CD4-positive, alpha-beta T cell (primary cell): ENCODE data around the gene INTU. TPM values are rescaled to one million over a fixed set of nuclear protein-coding genes. Genes with fewer than 3 reads are reported as not detected.

Experiments used
- ATAC-seq: fragments of 200-7000 bp; cut with Tn5 transposase; one replicate; pipeline ENCODE4 v1.10.0; 2022; ENCODE audit warnings: mild to moderate bottlenecking; ENCODE audit not compliant: poor library complexity
- CTCF ChIA-PET: fragments of 350-600 bp; sonication (Branson Sonifier 250); formaldehyde crosslinking; loops from one replicate; lab custom pipeline; 2021; ENCODE audit warnings: antibody characterized with exemption, inconsistent platforms; lab: Charles Lee
- POLR2A ChIA-PET: fragments of 350-600 bp; sonication (Branson Sonifier 250); formaldehyde crosslinking; loops from one replicate; lab custom pipeline; 2021; ENCODE audit warnings: antibody characterized with exemption, inconsistent platforms; lab: Charles Lee
- DNase-seq, 14 experiments: peaks; one replicate each; pipeline ENCODE4 v3.0.0-alpha.2; 2013 to 2020; ENCODE audit warnings: mixed read lengths in 2 of 14
- H3K27ac ChIP-seq, 2 donors: one replicate each; pipeline versions ENCODE4 v1.5.1 to v1.7.0; 2013; ENCODE audit warnings: low read length in 2 of 2, low read depth in 1 of 2, mild to moderate bottlenecking in 1 of 2
- H3K27me3 ChIP-seq, 2 experiments: 1 replicate in 1 of 2; 2 replicates in 1 of 2; pipeline versions ENCODE4 v1.6.1 to v1.7.0; 2013; ENCODE audit warnings: low read length in 2 of 2, control low read depth in 1 of 2, mild to moderate bottlenecking in 1 of 2, moderate library complexity in 1 of 2; ENCODE audit not compliant: insufficient read depth in 2 of 2, control insufficient read depth in 1 of 2
- H3K36me3 ChIP-seq: one replicate; pipeline ENCODE4 v1.6.1; 2013; ENCODE audit warnings: low read length, control low read depth; ENCODE audit not compliant: insufficient read depth
- H3K4me1 ChIP-seq: one replicate; pipeline ENCODE4 v1.6.1; 2013; ENCODE audit warnings: low read length, control low read depth; ENCODE audit not compliant: insufficient read depth
- H3K4me3 ChIP-seq: one replicate; pipeline ENCODE4 v1.5.1; 2013; ENCODE audit warnings: mild to moderate bottlenecking, low read length, moderate library complexity
- H3K9me3 ChIP-seq, 2 experiments: 1 replicate in 1 of 2; 2 replicates in 1 of 2; pipeline versions ENCODE4 v1.6.1 to v1.7.0; 2013; ENCODE audit warnings: low read length in 2 of 2, mild to moderate bottlenecking in 2 of 2, control low read depth in 1 of 2, moderate library complexity in 1 of 2; ENCODE audit not compliant: control insufficient read depth in 1 of 2, insufficient read depth in 1 of 2
- H3K27ac Mint-ChIP-seq: one replicate; pipeline ENCODE4 v1.8.0; 2020; ENCODE audit warnings: mixed read lengths
- H3K27me3 Mint-ChIP-seq: one replicate; pipeline ENCODE4 v1.8.0; 2021; ENCODE audit warnings: mixed read lengths
- H3K36me3 Mint-ChIP-seq: one replicate; pipeline ENCODE4 v1.8.0; 2021; ENCODE audit warnings: low read depth, mixed read lengths
- H3K4me1 Mint-ChIP-seq: one replicate; pipeline ENCODE4 v1.8.0; 2021; ENCODE audit warnings: low read depth, mixed read lengths
- H3K4me3 Mint-ChIP-seq: one replicate; pipeline ENCODE4 v1.8.0; 2020; ENCODE audit warnings: mild to moderate bottlenecking, mixed read lengths
- H3K9me3 Mint-ChIP-seq: one replicate; pipeline ENCODE4 v1.8.0; 2020; ENCODE audit warnings: mixed read lengths
- intact Hi-C, 2 experiments: fragments of 100-400 bp; cut with DNase I in 1 of 2; cut with micrococcal nuclease in 1 of 2; formaldehyde crosslinking; loops; one replicate each; pipeline versions ENCODE4 v1.15.1 to v1.9.0; 2023 to 2025; cut with DNase I, micrococcal nuclease
- total RNA-seq, 174 experiments: library from RNA in 2 of 174; stranded (reverse) in 2 of 174; gene quantifications; one replicate each; pipeline ENCODE4 v1.2.3 and lab custom pipeline; 2021 to 2026
- TF ChIP-seq, protein P1 (sequence below): fragments of 200-600 bp; IDR thresholded peaks from one replicate; pipeline ENCODE4 v1.8.0; 2022; ENCODE audit warnings: antibody characterized with exemption, mild to moderate bottlenecking

INTU gene
- total RNA-seq, 2 experiments from 2014 or later: not detected

DNA sequence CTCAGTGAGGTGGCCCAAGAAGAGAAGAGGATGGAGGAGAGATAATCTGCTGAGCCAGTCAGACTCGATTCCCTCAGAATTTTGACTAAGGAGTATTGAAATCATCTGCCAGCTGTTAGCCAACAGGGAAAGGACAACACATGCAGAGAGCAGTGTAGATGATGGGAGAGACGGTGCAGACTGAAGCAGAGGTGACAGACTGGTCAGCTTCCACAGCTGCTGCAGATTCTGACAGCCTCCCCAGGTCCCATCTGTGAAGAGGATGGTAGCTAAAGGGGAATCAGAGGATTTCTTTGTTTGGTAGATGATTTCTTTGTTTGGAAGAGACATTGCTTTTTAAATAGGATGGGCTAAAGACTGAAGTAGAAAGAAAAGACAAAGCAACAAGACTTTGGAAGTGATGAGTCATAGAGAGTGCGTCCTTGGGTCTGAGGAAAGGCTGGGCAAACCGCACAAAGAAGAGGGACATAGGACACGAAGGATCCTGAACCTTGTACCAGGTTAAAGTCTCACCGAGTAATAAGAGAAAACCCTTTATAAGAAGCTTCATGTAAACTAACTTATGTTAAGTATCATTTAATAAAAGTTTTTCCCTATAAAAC, 27.6 kb downstream of the INTU start:
- TF ChIP-seq, protein P1, sequence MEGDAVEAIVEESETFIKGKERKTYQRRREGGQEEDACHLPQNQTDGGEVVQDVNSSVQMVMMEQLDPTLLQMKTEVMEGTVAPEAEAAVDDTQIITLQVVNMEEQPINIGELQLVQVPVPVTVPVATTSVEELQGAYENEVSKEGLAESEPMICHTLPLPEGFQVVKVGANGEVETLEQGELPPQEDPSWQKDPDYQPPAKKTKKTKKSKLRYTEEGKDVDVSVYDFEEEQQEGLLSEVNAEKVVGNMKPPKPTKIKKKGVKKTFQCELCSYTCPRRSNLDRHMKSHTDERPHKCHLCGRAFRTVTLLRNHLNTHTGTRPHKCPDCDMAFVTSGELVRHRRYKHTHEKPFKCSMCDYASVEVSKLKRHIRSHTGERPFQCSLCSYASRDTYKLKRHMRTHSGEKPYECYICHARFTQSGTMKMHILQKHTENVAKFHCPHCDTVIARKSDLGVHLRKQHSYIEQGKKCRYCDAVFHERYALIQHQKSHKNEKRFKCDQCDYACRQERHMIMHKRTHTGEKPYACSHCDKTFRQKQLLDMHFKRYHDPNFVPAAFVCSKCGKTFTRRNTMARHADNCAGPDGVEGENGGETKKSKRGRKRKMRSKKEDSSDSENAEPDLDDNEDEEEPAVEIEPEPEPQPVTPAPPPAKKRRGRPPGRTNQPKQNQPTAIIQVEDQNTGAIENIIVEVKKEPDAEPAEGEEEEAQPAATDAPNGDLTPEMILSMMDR: no peak
- no peak overlapping the region for H3K27ac ChIP-seq
- H3K4me1 Mint-ChIP-seq: no peaks in the 10 kb centered on the region
- H3K4me1 ChIP-seq: no peaks in the 10 kb centered on the region
- no peak overlapping the region for H3K27ac Mint-ChIP-seq
- H3K27me3 Mint-ChIP-seq: no peaks in the 10 kb centered on the region
- no peak overlapping the region for H3K4me3 ChIP-seq
- no peaks in the 10 kb centered on the region for H3K9me3 ChIP-seq
- H3K9me3 Mint-ChIP-seq: no peaks in the 10 kb centered on the region
- H3K4me3 Mint-ChIP-seq: no peak overlapping the region
- no peak for DNase-seq
- H3K36me3 ChIP-seq: no peaks in the 10 kb centered on the region
- ChIA-PET CTCF (no interaction called here), POLR2A (no interaction called here)
- ATAC-seq: no peak
- H3K36me3 Mint-ChIP-seq: no peaks in the 10 kb centered on the region
- peaks cover 0 to 4% of the 10 kb centered on the region in 2 experiments for H3K27me3 ChIP-seq
- intact Hi-C loops: no loop called here

- CTCF ChIA-PET: interaction anchor here (0.6 kb wide), 1 partner anchor 84 kb away, joined by 5 read pairs; no protein-coding TSS in a partner anchor
- no peaks in the 10 kb centered on the region for H3K27me3 ChIP-seq
- TF ChIP-seq, protein P1: no peak
- H3K4me1 Mint-ChIP-seq: no peaks in the 10 kb centered on the region
- intact Hi-C loops: no loop called here
- no peaks in the 10 kb centered on the region for H3K36me3 ChIP-seq
- H3K27me3 Mint-ChIP-seq: peaks cover 5% of the 10 kb centered on the region
- no peak overlapping the region for H3K4me3 ChIP-seq
- no peak overlapping the region for H3K4me3 Mint-ChIP-seq
- POLR2A ChIA-PET: no interaction called here
- DNase-seq: no peak
- H3K9me3 Mint-ChIP-seq: no peaks in the 10 kb centered on the region
- no peak for ATAC-seq
- no peak overlapping the region for H3K27ac Mint-ChIP-seq
- no peaks in the 10 kb centered on the region for H3K4me1 ChIP-seq
- H3K9me3 ChIP-seq: no peaks in the 10 kb centered on the region
- H3K36me3 Mint-ChIP-seq: no peaks in the 10 kb centered on the region
- H3K27ac ChIP-seq: no peak overlapping the region
Measured at GRCh38 chr4:127667116-127667515, 34.4 kb downstream of the INTU start.

GRCh38 chr4:127667772-127668171, 35.0 kb downstream of the INTU start:
- Histone ChIP-seq H3K27me3 (no peaks in the 10 kb centered on the region), H3K9me3 (no peaks in the 10 kb centered on the region), H3K36me3 (no peaks in the 10 kb centered on the region), H3K4me3 (no peak overlapping the region), H3K27ac (no peak overlapping the region), H3K4me1 (no peaks in the 10 kb centered on the region)
- no peaks in the 10 kb centered on the region for H3K4me1 Mint-ChIP-seq
- peaks cover 5% of the 10 kb centered on the region for H3K27me3 Mint-ChIP-seq
- ChIA-PET CTCF (interaction anchor here (0.6 kb wide), 1 partner anchor 85 kb away, joined by 5 read pairs; no protein-coding TSS in a partner anchor), POLR2A (no interaction called here)
- ATAC-seq (no peak), DNase-seq (no peak)
- no peak overlapping the region for H3K27ac Mint-ChIP-seq
- TF ChIP-seq, protein P1: no peak
- intact Hi-C loops: no loop called here
- no peaks in the 10 kb centered on the region for H3K9me3 Mint-ChIP-seq
- H3K36me3 Mint-ChIP-seq: no peaks in the 10 kb centered on the region
- H3K4me3 Mint-ChIP-seq: no peak overlapping the region
